T-helper 9 cell (primary cell): ENCODE measurements around the gene TOPBP1.

Source experiments
- DNase-seq: peaks from one replicate; pipeline ENCODE4 v3.0.0-alpha.2; 2020

Gene TOPBP1

DNA sequence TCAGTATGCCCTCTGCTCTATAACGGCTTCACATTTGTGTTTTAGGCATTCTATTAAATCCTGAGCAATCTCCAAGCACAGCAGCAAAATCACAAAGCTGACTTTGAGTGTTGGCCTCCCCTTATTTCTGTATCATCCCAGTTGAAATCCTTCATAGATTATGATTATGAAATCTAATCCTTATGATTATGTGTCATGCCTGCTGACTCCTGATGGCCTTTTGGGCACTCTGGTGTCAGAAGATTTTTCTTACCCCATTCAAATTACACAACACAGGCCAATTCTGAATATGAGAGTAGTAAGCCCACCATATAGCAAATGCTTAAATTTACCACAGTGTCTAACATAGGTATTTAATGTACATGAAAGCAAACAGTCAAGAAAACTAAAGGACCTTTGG, 53.9 kb downstream of the TOPBP1 start:
- no peak for DNase-seq

DNA sequence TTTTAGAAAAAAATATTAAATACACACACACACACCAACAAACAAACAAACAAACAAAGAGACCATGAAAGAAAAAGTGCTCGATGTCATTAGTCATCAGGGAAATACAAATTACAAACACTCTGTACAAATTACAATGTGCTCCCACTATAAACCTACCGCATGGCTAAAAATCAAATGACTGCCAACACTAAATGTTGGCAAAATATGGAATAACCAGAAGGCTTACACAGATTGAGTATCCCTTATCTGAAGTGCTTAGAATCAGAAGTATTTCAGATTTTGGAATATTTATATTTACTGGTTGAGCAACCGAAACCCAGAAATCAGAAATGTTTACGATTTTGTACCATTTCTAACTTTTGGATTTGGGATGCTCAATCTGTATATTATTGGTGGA, 54.8 kb downstream of the TOPBP1 start:
- DNase-seq, result no peak

DNA sequence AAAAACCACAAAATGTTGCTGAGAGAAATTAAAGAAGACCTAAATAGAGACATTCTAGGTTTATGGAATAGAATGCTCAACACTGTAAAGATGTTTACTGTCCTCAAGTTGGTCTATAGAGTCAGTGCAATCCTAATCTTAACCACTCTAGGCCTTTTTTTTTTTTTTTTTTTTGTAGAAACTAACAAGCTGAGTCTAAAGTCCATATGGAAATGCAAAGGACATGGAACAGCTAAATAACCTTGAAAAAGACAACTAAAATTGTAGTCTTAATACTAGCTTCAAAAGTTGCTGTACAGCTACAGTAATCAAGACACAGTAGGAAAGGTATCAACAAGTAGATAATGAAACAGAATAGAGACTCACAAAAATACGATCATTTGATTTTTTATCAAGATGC, 55.4 kb downstream of the TOPBP1 start:
- no peak for DNase-seq

DNA sequence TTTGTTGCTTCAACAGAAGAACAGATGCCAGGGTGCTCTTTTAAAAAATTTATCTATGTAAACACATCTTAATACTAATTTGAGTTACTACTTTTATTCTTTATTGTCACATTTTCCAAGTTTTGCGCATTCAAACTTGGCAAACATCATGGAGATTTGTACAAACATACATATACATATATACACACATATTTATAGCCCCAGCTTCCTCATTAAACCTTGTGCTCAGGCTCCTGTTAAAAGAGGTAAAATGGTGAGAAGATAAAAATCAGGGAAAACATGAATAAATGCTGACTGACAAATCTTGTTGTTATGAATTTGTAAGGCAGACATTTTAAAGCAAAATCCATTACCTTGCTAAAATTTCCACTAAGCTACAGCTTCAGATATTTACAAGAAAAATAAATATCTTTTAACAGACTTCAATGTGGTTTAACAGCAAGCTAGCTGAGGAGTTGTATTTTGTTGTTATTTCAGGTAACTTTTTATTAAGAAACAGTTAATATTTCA, 61.1 kb downstream of the TOPBP1 start:
- no peak for DNase-seq

GRCh38 chr3:133599280-133599679, 62.5 kb downstream of the TOPBP1 start:
- no peak for DNase-seq

DNA sequence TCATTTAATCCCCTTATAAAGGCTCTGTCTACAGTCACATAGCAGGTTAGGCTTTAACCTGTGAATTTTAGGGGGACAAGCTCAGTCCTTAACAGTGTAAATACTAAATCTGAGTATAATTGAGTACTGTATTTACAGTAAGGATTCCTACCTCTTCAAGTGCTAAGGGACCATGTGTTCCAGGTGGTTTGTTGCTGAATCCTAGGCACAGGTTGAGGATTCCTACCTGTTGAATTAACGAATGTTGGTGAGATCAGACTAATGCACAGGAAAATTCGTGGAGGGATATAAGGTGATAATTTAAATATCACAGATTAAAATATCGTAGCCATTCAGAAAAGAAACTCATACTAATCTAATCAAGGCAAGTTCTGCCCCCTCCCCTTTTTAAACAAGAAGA, 63.3 kb downstream of the TOPBP1 start:
- DNase-seq, result no peak

DNA sequence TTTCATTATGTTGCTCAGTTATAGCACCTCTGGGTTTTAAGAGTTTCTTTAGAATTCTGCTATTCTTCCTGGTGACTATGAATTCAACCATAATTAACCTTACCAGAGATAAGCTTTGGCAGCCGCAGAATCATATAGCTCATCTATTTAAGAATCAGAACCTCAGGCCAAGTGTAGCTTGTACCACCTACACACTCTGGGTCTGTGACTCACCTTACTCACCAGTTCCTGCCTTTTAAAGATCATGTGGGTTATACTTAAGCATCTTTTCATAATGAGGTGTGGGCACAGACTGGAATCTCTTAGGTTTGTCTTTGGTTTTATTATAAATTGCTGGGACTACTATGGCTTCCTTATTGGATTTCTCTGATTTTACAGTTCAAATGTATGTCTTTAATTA, 66.4 kb downstream of the TOPBP1 start:
- DNase-seq, result no peak

DNA sequence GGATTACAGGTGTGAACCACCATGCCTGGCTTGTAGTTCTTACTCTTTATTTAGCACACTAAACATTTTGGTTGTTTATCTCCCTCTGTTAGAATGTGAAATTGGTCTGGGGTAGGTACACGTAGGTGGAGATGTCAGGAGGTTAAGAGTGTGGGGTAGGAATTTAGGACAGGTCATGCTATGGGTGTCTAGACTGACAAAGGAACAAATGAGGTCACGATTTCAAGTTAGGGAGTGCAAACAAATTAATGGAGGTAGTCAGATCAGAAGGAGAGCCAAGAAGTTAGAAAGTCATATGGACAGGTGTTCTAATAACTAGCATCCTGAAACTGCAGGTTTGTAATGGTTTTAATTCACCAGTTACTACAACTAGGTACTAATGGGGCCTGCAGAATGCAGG, 68.5 kb downstream of the TOPBP1 start:
- DNase-seq, result no peak

- no peak for DNase-seq
These were observed 68.9 kb downstream of the TOPBP1 start for GRCh38 chr3:133592843-133593242.

- no peak for DNase-seq
These were observed 70.4 kb downstream of the TOPBP1 start for GRCh38 chr3:133591271-133591742.

DNA sequence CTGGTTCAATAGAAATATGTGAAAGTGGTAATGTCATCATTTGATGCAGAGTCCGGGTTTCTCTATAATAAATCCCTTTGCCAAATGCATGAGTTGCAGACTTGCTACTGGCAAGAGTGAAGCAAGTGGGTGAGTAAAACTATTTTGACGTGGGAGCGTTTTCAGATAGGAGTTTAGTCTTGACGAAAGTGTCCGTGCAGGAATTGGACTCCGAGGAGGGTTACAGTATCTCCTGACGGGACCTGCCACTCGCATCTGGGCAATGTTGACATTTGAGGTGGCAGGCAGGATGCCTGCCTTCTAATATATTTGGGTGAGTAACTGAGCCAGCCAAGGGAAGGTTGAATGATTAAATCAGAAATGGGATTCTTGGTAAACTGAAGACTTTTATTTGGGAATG, 72.2 kb downstream of the TOPBP1 start:
- DNase-seq, result no peak

- DNase-seq, result no peak
These were observed 72.8 kb downstream of the TOPBP1 start for GRCh38 chr3:133588784-133589465.

GRCh38 chr3:133588035-133588434, 73.7 kb downstream of the TOPBP1 start:
- no peak for DNase-seq

GRCh38 chr3:133583396-133583795, 78.3 kb downstream of the TOPBP1 start:
- DNase-seq, result no peak

DNA sequence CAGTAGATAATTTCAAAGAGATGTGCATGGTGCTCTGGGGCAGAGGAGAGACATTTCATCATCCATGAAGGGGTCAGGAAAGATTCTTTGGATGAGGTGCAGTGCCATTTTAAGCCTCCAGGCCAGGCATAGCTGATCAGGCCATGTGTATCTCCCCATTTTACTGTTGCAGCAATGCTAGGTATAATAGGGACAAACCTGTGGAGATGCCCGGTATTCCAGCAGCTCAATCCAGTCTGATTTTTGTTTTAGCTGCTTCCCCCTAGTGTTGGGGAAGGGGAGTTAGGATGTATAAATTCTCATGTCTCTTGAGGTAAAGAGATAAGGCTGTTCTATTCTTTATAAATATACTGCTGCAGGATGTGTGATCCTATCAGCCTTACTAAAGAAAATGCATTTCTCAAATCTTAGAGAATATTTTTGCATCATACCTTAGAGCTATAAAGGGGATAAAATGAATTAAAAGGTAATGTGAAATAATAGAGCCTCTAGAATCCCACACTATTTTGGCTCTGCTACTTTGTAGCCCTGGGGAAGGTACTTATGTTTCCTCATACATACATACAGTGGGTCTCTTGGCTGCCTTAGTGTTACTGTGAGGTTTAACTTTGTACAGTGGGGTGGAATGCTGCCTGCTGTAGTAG, 83.1 kb downstream of the TOPBP1 start:
- DNase-seq, result no peak

GRCh38 chr3:133576169-133576568, 85.6 kb downstream of the TOPBP1 start:
- DNase-seq, result no peak

GRCh38 chr3:133575086-133575485, 86.7 kb downstream of the TOPBP1 start:
- no peak for DNase-seq

DNA sequence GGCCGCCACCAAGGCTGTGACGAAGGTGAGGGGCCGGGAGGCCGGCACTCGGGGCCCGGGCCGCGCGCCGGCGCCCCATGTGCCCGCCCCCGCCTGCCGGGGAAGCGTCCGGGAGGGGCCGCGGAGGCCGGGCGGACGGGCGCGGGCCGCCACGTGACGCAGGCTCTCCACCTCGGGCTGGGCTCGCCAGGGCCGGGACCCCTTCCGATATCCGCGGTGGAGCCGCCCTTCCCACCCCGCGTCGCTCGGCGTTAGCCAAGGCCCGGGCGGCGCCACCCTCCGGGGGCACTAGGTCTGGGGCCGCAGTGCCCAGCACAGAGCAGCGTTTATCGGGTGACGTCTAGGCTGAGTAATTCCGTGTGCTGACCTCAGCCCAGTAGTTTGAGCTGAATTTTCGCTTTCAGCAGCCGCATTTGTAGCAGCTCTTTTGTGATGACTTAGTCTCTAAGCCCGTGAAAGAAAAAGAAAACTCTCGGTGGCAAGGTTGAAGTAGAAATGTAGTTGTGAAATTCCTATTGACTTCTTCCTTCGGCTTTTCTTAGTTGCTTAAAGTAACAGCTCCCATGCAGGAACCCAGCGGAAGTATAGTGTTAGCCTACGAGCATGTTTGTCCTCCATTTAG, 87.4 kb downstream of the TOPBP1 start:
- peak; percentile 59 for DNase-seq

DNA sequence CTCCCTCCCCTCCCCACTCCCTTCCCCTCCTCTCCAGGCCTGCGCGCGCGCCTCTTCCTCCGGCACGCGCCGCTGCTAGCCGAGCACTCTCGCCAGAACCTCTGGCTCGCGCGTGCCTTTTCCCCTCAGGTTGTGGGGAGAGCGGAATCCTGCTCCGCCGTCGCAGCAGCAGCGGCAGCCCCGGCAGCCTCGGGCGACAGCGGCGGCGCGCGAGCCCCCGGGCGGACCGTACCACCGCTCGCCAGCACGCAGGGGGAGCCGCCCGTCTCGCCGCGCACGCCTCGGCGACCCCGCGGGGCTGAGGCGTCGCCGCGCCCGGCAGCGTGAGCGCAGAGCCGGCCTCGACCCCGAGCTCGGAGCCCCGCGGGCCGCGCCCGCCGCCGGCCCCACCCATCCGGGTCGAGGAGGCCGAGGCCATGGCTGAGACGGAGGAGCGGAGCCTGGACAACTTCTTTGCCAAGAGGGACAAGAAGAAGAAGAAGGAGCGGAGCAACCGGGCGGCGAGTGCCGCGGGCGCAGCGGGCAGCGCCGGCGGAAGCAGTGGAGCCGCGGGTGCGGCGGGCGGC, 88.0 kb downstream of the TOPBP1 start, which contains the start of gene CDV3:
CDV3 (plus strand) TSS at position 58 of the 566 bp plus-strand sequence; CDS start at position 417, 359 bp downstream.
- DNase-seq, result no peak

DNA sequence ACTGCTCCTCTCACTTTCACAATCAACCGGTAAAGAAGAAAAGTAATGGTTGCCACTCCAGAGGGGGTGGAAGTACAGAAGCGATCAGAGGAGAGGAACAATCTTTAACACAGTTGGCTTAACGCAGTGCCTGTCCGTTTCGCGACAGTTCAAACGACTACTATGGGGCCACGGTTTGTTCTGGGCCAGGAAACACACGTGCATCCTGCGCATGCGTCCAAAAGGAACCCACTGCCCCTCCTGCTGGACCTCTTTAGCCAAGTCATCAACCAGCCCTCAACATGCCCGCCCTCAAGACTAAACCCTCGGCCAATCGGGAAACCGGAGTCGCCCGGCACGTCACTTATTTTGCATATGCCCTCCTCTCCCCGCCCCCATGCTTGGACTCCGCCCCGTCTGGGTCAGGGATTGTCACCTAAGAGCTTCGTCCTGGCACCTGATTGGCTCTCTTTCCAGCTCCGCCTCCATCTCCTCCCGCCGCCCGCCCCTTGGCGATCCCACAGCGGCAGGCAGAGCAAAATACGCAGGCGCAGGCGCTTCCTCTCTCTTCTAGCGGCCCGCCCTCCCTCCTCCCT, 88.6 kb downstream of the TOPBP1 start:
- peak; percentile 100 for DNase-seq

- DNase-seq, result no peak
These were observed 89.3 kb downstream of the TOPBP1 start for GRCh38 chr3:133572158-133573053.

DNA sequence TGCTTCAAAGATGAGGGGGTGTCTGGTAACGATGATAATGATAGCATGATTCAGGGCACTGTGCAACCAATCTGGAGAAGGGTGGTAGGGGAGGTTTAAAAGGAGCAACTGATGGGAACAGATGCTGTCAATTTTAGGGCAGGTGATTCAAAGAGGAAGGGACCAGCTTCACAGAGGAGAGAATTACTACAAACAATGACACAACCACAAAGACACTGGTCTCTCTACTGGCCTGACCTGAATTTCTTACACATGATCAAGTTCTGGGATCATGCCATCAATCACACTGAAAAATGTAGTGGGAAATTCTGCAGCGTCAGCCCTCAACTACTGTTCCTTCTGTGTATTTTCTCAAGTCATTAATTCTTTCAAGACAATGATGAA, 90.8 kb downstream of the TOPBP1 start:
- DNase-seq, result no peak
